OCI-LY3 (cell line): ENCODE data around the gene P3R3URF.

Source experiments
- EZH2phosphoT487 ChIP-seq: fragments of 200-600 bp; shearing (Covaris generic); IDR thresholded peaks from 2 replicates; pipeline ENCODE4 v1.6.1; 2018; ENCODE audit warnings: antibody characterized with exemption, mixed run types, low read depth
- TF ChIP-seq, protein P1 (sequence below): fragments of 200-600, 300-600 bp; sonication (generic); IDR thresholded peaks from 2 replicates; pipeline ENCODE4 v1.5.1; 2014; ENCODE audit warnings: antibody characterized with exemption, low read length, low read depth

GRCh38 chr1:46181343-46182260, 5.3 kb upstream of the P3R3URF start:
- TF ChIP-seq, protein P1, sequence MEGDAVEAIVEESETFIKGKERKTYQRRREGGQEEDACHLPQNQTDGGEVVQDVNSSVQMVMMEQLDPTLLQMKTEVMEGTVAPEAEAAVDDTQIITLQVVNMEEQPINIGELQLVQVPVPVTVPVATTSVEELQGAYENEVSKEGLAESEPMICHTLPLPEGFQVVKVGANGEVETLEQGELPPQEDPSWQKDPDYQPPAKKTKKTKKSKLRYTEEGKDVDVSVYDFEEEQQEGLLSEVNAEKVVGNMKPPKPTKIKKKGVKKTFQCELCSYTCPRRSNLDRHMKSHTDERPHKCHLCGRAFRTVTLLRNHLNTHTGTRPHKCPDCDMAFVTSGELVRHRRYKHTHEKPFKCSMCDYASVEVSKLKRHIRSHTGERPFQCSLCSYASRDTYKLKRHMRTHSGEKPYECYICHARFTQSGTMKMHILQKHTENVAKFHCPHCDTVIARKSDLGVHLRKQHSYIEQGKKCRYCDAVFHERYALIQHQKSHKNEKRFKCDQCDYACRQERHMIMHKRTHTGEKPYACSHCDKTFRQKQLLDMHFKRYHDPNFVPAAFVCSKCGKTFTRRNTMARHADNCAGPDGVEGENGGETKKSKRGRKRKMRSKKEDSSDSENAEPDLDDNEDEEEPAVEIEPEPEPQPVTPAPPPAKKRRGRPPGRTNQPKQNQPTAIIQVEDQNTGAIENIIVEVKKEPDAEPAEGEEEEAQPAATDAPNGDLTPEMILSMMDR, result no peak
- no peak for TF ChIP-seq EZH2phosphoT487
